HepG2 (cell line): ENCODE measurements around the gene PKD1L1. TPM values are rescaled to one million over a fixed set of nuclear protein-coding genes. Genes with fewer than 3 reads are reported as not detected.

ENCODE experiments used
- ATAC-seq: fragments of 200-7000 bp; cut with Tn5 transposase; 3 replicates; pipeline ENCODE4 v1.9.1; 2020; ENCODE audit warnings: mild to moderate bottlenecking, moderate library complexity
- BruUV-seq: library from RNA; stranded (reverse); fragments of 400-500 nt; replicated peaks from 2 replicates; lab custom pipeline; 2021; lab: Mats Ljungman, UMichigan
- CTCF ChIA-PET: fragments of 300-600 bp; formaldehyde crosslinking; extraction: SDS; loops from one replicate; lab custom pipeline; 2021; ENCODE audit warnings: low total read pairs, inconsistent platforms, low intra/inter-chr PET ratio; lab: Yijun Ruan, JAX
- POLR2A ChIA-PET: fragments of 350-600 bp; sonication (Branson Sonifier 250); formaldehyde crosslinking; loops from one replicate; lab custom pipeline; 2020; ENCODE audit warnings: antibody characterized with exemption, inconsistent platforms; lab: Yijun Ruan, JAX
- DNase-seq: peaks from one replicate; pipeline ENCODE4 v3.0.0-alpha.2; 2015; ENCODE audit warnings: low spot score
- FAIRE-seq: peaks from 3 replicates; lab custom pipeline; 2011; peaks lifted over from hg19 to GRCh38; lab: Jason Lieb, UNC
- H2AFZ ChIP-seq: one replicate; pipeline ENCODE4 v1.6.1; 2011; ENCODE audit warnings: low read length, inconsistent platforms
- H3K27ac ChIP-seq: fragments of 300-600 bp; 3 replicates; pipeline ENCODE4 v1.8.0; 2011; ENCODE audit warnings: mixed run types, mild to moderate bottlenecking, mixed read lengths, low read length, inconsistent platforms; ENCODE audit not compliant: insufficient read depth; ENCODE audit errors: extremely low read length
- H3K27me3 ChIP-seq, 2 experiments: fragments of 200-600 bp in 1 of 2; 2 replicates in 1 of 2; 3 replicates in 1 of 2; pipeline versions ENCODE4 v1.6.0 to v1.8.0; 2011; ENCODE audit warnings: low read length in 2 of 2, mild to moderate bottlenecking in 2 of 2, moderate library complexity in 2 of 2, inconsistent platforms in 1 of 2; ENCODE audit not compliant: insufficient read depth in 2 of 2, control insufficient read depth in 1 of 2
- H3K36me3 ChIP-seq, 2 experiments: fragments of 200-600 bp in 1 of 2; replicated peaks in 1 of 2; 2 replicates in 1 of 2; 3 replicates in 1 of 2; pipeline versions ENCODE4 v1.5.1 to v1.8.0; 2011; ENCODE audit warnings: low read length in 2 of 2, inconsistent platforms in 1 of 2; ENCODE audit not compliant: insufficient read depth in 2 of 2, control insufficient read depth in 1 of 2
- H3K4me1 ChIP-seq: 2 replicates; pipeline ENCODE4 v1.5.1; 2012; ENCODE audit warnings: low read length, inconsistent platforms; ENCODE audit not compliant: insufficient read depth
- H3K4me2 ChIP-seq: 2 replicates; pipeline ENCODE4 v1.6.0; 2011; ENCODE audit warnings: low read depth, low read length, inconsistent platforms
- H3K4me3 ChIP-seq, 3 experiments: fragments of 200-600 bp in 1 of 3; sonication (generic), shearing (Covaris generic) in 1 of 3; replicated peaks in 1 of 3; 2 replicates each; pipeline ENCODE4 v1.5.1; 2011 to 2016; ENCODE audit warnings: low read length in 3 of 3, inconsistent platforms in 2 of 3, low read depth in 2 of 3, mild to moderate bottlenecking in 2 of 3, control low read depth in 1 of 3, mixed read lengths in 1 of 3; ENCODE audit not compliant: insufficient read depth in 1 of 3
- H3K79me2 ChIP-seq: one replicate; pipeline ENCODE4 v1.6.1; 2011; ENCODE audit warnings: low read length, inconsistent platforms; ENCODE audit not compliant: insufficient read depth
- H3K9ac ChIP-seq: 2 replicates; pipeline ENCODE4 v1.6.0; 2011; ENCODE audit warnings: mild to moderate bottlenecking, low read depth, low read length, inconsistent platforms; ENCODE audit not compliant: insufficient read depth
- H3K9me3 ChIP-seq: 2 replicates; pipeline ENCODE4 v1.5.1; 2012; ENCODE audit warnings: mild to moderate bottlenecking, low read length
- H4K20me1 ChIP-seq: 2 replicates; pipeline ENCODE4 v1.6.0; 2011; ENCODE audit warnings: inconsistent platforms, mild to moderate bottlenecking, low read length, moderate library complexity; ENCODE audit not compliant: insufficient read depth
- DNMT1 ChIP-seq: sonication (generic); formaldehyde crosslinking; IDR thresholded peaks from 2 replicates; pipeline ENCODE4 v1.5.1; 2020; ENCODE audit warnings: mild to moderate bottlenecking, missing genetic modification reagents
- ESRRA ChIP-seq: sonication (generic); formaldehyde crosslinking; IDR thresholded peaks from 2 replicates; pipeline ENCODE4 v1.5.1; 2020; ENCODE audit warnings: mild to moderate bottlenecking, low read depth, missing genetic modification reagents
- HHEX ChIP-seq: IDR thresholded peaks from 2 replicates; pipeline ENCODE4 v1.6.1; 2016; ENCODE audit warnings: control low read depth
- HIVEP1 ChIP-seq: sonication (generic); formaldehyde crosslinking; IDR thresholded peaks from 2 replicates; pipeline ENCODE4 v1.4.0; 2020; ENCODE audit warnings: mild to moderate bottlenecking, missing genetic modification reagents
- NONO ChIP-seq, 2 experiments: fragments of 450-650 bp in 1 of 2; sonication (generic) in 1 of 2; formaldehyde crosslinking in 1 of 2; IDR thresholded peaks in 1 of 2; conservative IDR thresholded peaks in 1 of 2; 2 replicates each; pipeline versions ENCODE4 v1.6.1 to v1.8.0; 2017 to 2022; ENCODE audit warnings: mild to moderate bottlenecking in 1 of 2, missing genetic modification reagents in 1 of 2, moderate library complexity in 1 of 2
- NR2C2 ChIP-seq: sonication (generic); formaldehyde crosslinking; IDR thresholded peaks from 2 replicates; pipeline ENCODE4 v1.4.0; 2020; ENCODE audit warnings: missing genetic modification reagents, mild to moderate bottlenecking, moderate library complexity, borderline replicate concordance
- PLRG1 ChIP-seq: fragments of 450-650 bp; conservative IDR thresholded peaks from 2 replicates; pipeline ENCODE4 v1.6.1; 2016
- RXRA ChIP-seq: sonication (generic); formaldehyde crosslinking; IDR thresholded peaks from 2 replicates; pipeline ENCODE4 v1.5.1; 2020; ENCODE audit warnings: missing genetic modification reagents
- SMC3 ChIP-seq: IDR thresholded peaks from 2 replicates; pipeline ENCODE4 v1.6.1; 2011; ENCODE audit warnings: low read length, improper control_type of control experiment
- SRSF1 ChIP-seq: fragments of 200-400 bp; formaldehyde crosslinking; optimal IDR thresholded peaks from 2 replicates; pipeline ENCODE3; 2017; ENCODE audit warnings: mild to moderate bottlenecking, low read depth, low read length, moderate library complexity
- TBP ChIP-seq: sonication (generic); formaldehyde crosslinking; IDR thresholded peaks from 2 replicates; pipeline ENCODE4 v1.5.0; 2020; ENCODE audit warnings: missing genetic modification reagents
- TGIF2 ChIP-seq: IDR thresholded peaks from 2 replicates; pipeline ENCODE4 v1.6.1; 2016; ENCODE audit warnings: control low read depth, missing compliant biosample characterization
- ZNF12 ChIP-seq: sonication (generic); formaldehyde crosslinking; IDR thresholded peaks from 2 replicates; pipeline ENCODE4 v1.5.0; 2020; ENCODE audit warnings: missing genetic modification reagents
- ZNF530 ChIP-seq: sonication (generic); formaldehyde crosslinking; IDR thresholded peaks from 2 replicates; pipeline ENCODE4 v1.5.0; 2020; ENCODE audit warnings: low read depth, mild to moderate bottlenecking, missing genetic modification reagents
- ZNF547 ChIP-seq: sonication (generic); formaldehyde crosslinking; IDR thresholded peaks from 2 replicates; pipeline ENCODE4 v1.5.1; 2020; ENCODE audit warnings: mild to moderate bottlenecking, missing genetic modification reagents
- ZNF564 ChIP-seq: sonication (generic); formaldehyde crosslinking; IDR thresholded peaks from 2 replicates; pipeline ENCODE4 v1.8.1; 2023; ENCODE audit warnings: mild to moderate bottlenecking, missing genetic modification reagents
- ZNF607 ChIP-seq: sonication (generic); formaldehyde crosslinking; IDR thresholded peaks from 2 replicates; pipeline ENCODE4 v1.5.1; 2020; ENCODE audit warnings: missing genetic modification reagents, mild to moderate bottlenecking, borderline replicate concordance
- WGBS: methylation state at CpG from one replicate; pipeline ENCODE4 v1.1.6; 2017; ENCODE audit warnings: low lambda C conversion rate; 5-methylcytosine and 5-hydroxymethylcytosine counted together
- in situ Hi-C: cut with HindIII; loops from 2 replicates; pipeline ENCODE4 v1.10.0; 2017; ENCODE audit warnings: low pct_unique_long_range_greater_than_20kb; ENCODE audit not compliant: extremely low pct_ligation_motif_present
- intact Hi-C: fragments of 100-400 bp; cut with micrococcal nuclease; formaldehyde crosslinking; loops from one replicate; pipeline ENCODE4 v1.10.0; 2022; ENCODE audit not compliant: unreplicated experiment
- polyA plus RNA-seq, 8 experiments: library from polyadenylated mRNA; depleted of rRNA in 3 of 8; stranded (reverse) in 7 of 8; unstranded in 1 of 8; fragments of >200 nt; fragmentation: Illumina TruSeq in 4 of 8; extraction: Trizol in 4 of 8; gene quantifications; 2 replicates each; pipeline versions ENCODE4 v1.2.1 to v1.2.3, GENCODE V29; 2011 to 2016; ENCODE audit warnings: low read depth in 4 of 8, missing spikeins in 1 of 8, mixed read lengths in 1 of 8; ENCODE audit not compliant: insufficient read depth in 1 of 8
- total RNA-seq, 5 experiments: library from RNA; depleted of rRNA; stranded (reverse); fragments of >200 nt; fragmentation: Illumina TruSeq; extraction: Trizol; gene quantifications; 2 replicates each; pipeline ENCODE4 v1.2.3, GENCODE V29; 2016; ENCODE audit warnings: low read depth in 1 of 5
- TF ChIP-seq, protein P1 (sequence below): IDR thresholded peaks from 2 replicates; pipeline ENCODE4 v1.4.0; 2020; ENCODE audit warnings: mild to moderate bottlenecking, missing genetic modification reagents
- TF ChIP-seq, protein P2 (sequence below): sonication (generic); formaldehyde crosslinking; IDR thresholded peaks from 2 replicates; pipeline ENCODE4 v1.5.1; 2020; ENCODE audit warnings: missing genetic modification reagents, mild to moderate bottlenecking, borderline replicate concordance
- TF ChIP-seq, protein P3 (sequence below): sonication (generic); formaldehyde crosslinking; IDR thresholded peaks from 2 replicates; pipeline ENCODE4 v1.5.0; 2020; ENCODE audit warnings: missing genetic modification reagents

Gene PKD1L1
- total and polyA plus RNA-seq, 2 of the 13 experiments (the other 11 are each of a cell fraction or from before 2014, with no cell fraction given) = 0.01 TPM; not detected in 1

DNA sequence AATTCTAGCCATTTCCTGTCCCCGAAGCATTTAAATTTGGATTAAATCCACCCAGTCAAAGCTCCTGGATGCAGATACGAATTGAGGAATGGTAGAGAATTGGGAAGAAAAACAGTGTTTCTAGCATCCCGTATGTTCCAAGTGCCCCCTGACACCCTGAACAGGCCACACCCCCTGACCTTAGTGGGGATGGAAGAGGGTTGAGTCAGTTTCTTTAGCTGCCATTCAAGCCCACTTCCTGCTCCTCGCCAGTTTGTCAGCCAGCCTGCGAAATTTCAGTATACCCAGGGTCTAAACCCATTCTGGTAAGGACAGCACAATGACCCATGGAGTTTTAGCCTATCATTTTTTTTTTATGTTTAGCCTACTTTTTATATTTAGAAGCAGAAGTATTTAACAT lies 101.1 kb downstream of the PKD1L1 start:
- no peak for FAIRE-seq

More for the DNA sequence above, 101.1 kb downstream of the PKD1L1 start:
- H2AFZ ChIP-seq = no peak overlapping the region
- no peaks in the 10 kb centered on the region for H3K79me2 ChIP-seq
- ChIA-PET POLR2A (no interaction called here), CTCF (no interaction called here)
- peaks cover 0 to 17% of the 10 kb centered on the region in 2 experiments; a peak in 2 of 5 replicates for H3K27me3 ChIP-seq
- H3K27ac ChIP-seq = no peak overlapping the region
- in situ Hi-C loops = loop anchor here (25.0 kb wide), 1 partner anchor 560 kb away; no protein-coding TSS in a partner anchor
- H3K4me3 ChIP-seq = no peak overlapping the region
- H3K4me2 ChIP-seq = no peak overlapping the region
- no peak for TF ChIP-seq DNMT1 (CRISPR knock-in tag)
- no peak for TF ChIP-seq PLRG1
- no peak for TF ChIP-seq TGIF2 (CRISPR knock-in tag)
- no peak for TF ChIP-seq HIVEP1
- no peak for TF ChIP-seq ZNF547 (CRISPR knock-in tag)
- no peak for TF ChIP-seq SMC3
- no peak for TF ChIP-seq NR2C2 (CRISPR knock-in tag)
- TF ChIP-seq, protein P1, sequence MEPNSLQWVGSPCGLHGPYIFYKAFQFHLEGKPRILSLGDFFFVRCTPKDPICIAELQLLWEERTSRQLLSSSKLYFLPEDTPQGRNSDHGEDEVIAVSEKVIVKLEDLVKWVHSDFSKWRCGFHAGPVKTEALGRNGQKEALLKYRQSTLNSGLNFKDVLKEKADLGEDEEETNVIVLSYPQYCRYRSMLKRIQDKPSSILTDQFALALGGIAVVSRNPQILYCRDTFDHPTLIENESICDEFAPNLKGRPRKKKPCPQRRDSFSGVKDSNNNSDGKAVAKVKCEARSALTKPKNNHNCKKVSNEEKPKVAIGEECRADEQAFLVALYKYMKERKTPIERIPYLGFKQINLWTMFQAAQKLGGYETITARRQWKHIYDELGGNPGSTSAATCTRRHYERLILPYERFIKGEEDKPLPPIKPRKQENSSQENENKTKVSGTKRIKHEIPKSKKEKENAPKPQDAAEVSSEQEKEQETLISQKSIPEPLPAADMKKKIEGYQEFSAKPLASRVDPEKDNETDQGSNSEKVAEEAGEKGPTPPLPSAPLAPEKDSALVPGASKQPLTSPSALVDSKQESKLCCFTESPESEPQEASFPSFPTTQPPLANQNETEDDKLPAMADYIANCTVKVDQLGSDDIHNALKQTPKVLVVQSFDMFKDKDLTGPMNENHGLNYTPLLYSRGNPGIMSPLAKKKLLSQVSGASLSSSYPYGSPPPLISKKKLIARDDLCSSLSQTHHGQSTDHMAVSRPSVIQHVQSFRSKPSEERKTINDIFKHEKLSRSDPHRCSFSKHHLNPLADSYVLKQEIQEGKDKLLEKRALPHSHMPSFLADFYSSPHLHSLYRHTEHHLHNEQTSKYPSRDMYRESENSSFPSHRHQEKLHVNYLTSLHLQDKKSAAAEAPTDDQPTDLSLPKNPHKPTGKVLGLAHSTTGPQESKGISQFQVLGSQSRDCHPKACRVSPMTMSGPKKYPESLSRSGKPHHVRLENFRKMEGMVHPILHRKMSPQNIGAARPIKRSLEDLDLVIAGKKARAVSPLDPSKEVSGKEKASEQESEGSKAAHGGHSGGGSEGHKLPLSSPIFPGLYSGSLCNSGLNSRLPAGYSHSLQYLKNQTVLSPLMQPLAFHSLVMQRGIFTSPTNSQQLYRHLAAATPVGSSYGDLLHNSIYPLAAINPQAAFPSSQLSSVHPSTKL (CRISPR knock-in tag) = no peak
- TF ChIP-seq, protein P2, sequence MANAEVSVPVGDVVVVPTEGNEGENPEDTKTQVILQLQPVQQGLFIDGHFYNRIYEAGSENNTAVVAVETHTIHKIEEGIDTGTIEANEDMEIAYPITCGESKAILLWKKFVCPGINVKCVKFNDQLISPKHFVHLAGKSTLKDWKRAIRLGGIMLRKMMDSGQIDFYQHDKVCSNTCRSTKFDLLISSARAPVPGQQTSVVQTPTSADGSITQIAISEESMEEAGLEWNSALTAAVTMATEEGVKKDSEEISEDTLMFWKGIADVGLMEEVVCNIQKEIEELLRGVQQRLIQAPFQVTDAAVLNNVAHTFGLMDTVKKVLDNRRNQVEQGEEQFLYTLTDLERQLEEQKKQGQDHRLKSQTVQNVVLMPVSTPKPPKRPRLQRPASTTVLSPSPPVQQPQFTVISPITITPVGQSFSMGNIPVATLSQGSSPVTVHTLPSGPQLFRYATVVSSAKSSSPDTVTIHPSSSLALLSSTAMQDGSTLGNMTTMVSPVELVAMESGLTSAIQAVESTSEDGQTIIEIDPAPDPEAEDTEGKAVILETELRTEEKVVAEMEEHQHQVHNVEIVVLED (CRISPR knock-in tag) = no peak
- no peak for TF ChIP-seq ZNF607 (CRISPR knock-in tag)
- no peak for TF ChIP-seq ESRRA (CRISPR knock-in tag)
- TF ChIP-seq, protein P3, sequence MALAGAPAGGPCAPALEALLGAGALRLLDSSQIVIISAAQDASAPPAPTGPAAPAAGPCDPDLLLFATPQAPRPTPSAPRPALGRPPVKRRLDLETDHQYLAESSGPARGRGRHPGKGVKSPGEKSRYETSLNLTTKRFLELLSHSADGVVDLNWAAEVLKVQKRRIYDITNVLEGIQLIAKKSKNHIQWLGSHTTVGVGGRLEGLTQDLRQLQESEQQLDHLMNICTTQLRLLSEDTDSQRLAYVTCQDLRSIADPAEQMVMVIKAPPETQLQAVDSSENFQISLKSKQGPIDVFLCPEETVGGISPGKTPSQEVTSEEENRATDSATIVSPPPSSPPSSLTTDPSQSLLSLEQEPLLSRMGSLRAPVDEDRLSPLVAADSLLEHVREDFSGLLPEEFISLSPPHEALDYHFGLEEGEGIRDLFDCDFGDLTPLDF (CRISPR knock-in tag) = no peak
- TF ChIP-seq RXRA (CRISPR knock-in tag) = no peak
- no peak for TF ChIP-seq HHEX (CRISPR knock-in tag)
- TF ChIP-seq TBP (CRISPR knock-in tag) = no peak
- TF ChIP-seq NONO (IDR thresholded peaks at IDR 0.05) = no peak
- TF ChIP-seq NONO (CRISPR knock-in tag; conservative IDR thresholded peaks at IDR 0.05) = no peak
- TF ChIP-seq ZNF530 (CRISPR knock-in tag) = no peak
- no peak for TF ChIP-seq SRSF1
- TF ChIP-seq ZNF564 (CRISPR knock-in tag) = no peak
- TF ChIP-seq ZNF12 (CRISPR knock-in tag) = no peak
- no peak for ATAC-seq
- intact Hi-C loops = no loop called here
- H3K36me3 ChIP-seq = no peaks in the 10 kb centered on the region
- no peak for DNase-seq
- no peaks in the 10 kb centered on the region for H3K9me3 ChIP-seq
- BruUV-seq = no TSS peak
- WGBS = 31% methylated on average over 5 of the region's 5 CpGs
- no peak overlapping the region for H3K9ac ChIP-seq
- H3K4me1 ChIP-seq = no peaks in the 10 kb centered on the region
- H4K20me1 ChIP-seq = no peaks in the 10 kb centered on the region
